ENCODE results near the gene KAZALD1.

KAZALD1 gene

GRCh38 chr10:101047961-101048892 is 13.6 kb upstream of the KAZALD1 start:
- no peak for DNase-seq

DNA sequence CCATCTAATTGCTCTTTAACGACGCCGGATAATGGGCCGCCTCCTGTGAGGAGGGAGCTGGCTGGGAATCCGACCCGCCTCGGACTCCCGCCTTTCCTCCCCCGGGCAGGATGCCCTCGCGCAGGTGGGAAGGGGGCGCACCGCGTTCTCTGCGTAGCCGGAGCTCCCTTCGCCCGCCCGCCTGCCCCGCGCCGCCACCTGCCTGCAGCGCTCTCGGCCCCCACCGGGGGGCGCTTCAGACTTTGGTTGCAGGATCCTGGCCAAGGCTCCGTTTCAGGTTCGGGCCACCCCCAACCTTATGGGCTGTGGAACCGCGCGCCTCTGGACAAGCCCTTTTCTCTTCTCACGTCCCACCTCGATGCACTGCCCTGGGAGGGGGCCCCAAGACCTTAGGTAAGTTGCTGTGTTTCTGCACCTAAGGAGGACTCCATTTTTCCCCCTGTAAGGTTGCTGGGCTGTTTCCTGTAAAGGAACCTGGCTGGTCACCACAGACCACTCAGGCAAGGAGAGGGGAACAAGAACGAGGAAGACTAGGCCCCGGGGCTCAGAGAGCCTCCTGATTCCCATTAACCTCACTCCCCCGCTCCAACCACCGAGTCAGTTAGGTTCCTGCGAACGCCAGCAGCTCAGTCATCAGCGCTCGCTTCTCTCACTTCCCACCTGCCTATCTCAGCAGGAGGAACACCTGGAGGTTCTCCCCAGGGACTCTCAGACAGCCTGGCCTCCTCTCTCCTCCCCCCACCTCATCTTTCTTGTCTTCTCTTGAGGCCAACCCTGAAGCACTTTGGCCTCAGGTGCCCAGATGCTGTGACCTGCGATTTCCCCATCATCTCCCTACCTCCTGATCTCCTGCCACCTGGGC is 11.3 kb upstream of the KAZALD1 start:
- DNase-seq = peak; percentile 55 to 72 (median 67)

DNA sequence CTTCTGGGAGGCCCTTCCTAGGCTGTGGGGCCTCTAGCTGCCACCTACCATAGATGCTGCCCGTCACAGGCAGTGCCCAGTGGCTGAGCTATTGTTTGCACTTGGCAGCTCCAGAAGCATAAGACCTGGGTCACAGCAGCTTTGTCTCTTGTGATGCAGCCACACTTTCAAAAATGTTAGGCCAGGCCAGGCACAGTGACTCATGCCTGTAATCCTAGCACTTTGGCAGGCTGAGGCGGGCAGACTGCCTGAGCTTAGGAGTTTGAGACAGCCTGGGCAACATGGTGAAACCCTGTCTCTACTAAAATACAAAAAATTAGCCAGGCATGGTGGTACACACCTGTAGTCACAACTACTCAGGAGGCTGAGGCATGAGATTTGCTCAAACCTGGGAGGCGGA is 9.5 kb upstream of the KAZALD1 start:
- no peak for DNase-seq

- DNase-seq = no peak
These were observed 8.3 kb upstream of the KAZALD1 start for GRCh38 chr10:101053516-101053915.

- DNase-seq = no peak
These were observed 7.4 kb upstream of the KAZALD1 start for GRCh38 chr10:101054351-101054750.

DNA sequence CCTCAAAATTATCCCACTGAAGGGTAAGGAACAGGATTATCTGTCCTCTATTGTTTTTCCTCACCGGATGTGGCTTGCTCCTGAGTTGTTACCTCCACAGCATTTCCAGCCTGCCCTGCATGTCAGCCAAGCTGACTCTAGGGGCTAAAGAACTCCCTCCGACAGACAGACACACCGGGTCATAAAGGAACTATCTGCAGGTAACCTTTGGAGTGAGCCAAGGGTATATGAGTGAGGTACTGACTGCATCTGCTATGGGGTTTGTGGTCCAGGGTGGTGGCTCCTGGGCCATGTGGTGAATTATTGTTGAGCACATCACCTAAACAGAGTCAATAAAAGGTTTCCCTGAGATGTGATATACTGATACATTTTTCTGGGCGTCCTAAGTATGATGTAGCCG is 6.9 kb upstream of the KAZALD1 start:
- no peak for DNase-seq

- DNase-seq = no peak
These were observed 6.4 kb upstream of the KAZALD1 start for GRCh38 chr10:101055411-101055810.

- DNase-seq = no peak
These were observed 5.2 kb upstream of the KAZALD1 start for GRCh38 chr10:101056365-101057151.

DNA sequence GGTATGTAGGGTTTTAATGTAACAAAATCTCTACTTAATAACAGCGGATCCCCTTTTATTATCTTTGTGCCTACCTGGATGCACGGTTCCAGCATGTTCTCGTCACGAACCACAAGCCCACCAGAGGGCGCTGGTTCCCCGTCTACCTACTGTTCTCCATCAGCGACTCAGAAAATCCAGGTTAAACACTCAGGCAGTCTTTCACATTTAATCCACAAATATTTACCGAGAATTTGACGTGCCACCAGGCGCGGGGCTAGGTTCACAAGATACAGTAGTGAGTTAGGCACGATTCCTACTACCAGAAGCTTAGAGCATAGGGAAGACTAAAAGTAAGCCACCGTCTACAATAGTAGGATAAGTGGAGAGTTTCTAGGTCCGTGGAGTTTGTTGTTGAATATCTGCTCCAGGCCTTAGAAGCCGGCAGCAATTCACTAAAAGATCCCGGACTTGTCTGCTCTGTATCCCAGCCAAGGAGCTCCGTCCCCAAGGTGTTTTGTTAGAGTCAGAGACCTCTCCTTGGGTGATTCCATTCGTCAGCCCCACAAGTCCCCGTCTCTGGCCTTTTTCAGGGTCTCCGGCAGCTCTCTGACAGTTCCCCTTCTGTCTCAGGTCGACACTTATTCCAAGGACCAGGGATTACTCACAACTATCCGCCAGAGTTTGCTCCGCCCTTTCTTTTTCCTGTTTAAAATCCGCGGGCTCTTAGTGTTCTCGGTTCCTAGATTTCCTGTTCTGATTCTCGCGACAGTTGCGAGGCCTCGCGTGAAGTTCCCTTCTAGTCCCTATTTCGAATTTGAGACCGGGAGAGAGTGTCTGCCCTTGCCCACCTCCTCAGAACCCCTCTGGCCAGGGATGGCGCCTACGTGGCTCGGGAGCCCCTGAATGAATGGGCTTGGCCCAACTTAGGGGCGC is 1.5 kb upstream of the KAZALD1 start:
- peak; percentile 69 to 91 (median 80) for DNase-seq

- peak; percentile 78 to 90 (median 86) for DNase-seq
These were observed 702 bp upstream of the KAZALD1 start for GRCh38 chr10:101060951-101061623.

DNA sequence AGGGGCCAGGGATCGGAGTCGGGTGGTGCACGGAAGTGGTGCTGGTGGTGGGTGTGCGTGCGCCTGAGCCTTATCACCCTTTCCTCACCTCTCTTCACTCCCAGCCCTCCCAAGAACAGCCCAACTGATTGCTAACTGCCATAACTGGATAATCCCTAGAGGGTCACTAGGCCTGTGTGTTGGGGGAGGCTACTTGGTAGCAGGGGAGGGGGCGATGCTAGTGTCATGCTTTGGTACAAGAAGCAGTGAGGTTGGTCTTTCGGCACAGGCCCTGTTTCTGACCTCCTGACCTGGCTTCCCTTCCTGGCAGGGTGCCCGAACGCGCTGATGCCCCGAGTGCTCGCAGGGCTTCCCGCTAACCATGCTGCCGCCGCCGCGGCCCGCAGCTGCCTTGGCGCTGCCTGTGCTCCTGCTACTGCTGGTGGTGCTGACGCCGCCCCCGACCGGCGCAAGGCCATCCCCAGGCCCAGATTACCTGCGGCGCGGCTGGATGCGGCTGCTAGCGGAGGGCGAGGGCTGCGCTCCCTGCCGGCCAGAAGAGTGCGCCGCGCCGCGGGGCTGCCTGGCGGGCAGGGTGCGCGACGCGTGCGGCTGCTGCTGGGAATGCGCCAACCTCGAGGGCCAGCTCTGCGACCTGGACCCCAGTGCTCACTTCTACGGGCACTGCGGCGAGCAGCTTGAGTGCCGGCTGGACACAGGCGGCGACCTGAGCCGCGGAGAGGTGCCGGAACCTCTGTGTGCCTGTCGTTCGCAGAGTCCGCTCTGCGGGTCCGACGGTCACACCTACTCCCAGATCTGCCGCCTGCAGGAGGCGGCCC is 652 bp downstream of the KAZALD1 start:
- DNase-seq = peak in 4 of 5 donors; percentile 32 to 72 (median 48)

GRCh38 chr10:101063050-101063525 is 1.3 kb downstream of the KAZALD1 start:
- DNase-seq = no peak

GRCh38 chr10:101063548-101064414 is 2.0 kb downstream of the KAZALD1 start:
- no peak for DNase-seq

GRCh38 chr10:101064415-101065030 is 2.7 kb downstream of the KAZALD1 start:
- DNase-seq = no peak

DNA sequence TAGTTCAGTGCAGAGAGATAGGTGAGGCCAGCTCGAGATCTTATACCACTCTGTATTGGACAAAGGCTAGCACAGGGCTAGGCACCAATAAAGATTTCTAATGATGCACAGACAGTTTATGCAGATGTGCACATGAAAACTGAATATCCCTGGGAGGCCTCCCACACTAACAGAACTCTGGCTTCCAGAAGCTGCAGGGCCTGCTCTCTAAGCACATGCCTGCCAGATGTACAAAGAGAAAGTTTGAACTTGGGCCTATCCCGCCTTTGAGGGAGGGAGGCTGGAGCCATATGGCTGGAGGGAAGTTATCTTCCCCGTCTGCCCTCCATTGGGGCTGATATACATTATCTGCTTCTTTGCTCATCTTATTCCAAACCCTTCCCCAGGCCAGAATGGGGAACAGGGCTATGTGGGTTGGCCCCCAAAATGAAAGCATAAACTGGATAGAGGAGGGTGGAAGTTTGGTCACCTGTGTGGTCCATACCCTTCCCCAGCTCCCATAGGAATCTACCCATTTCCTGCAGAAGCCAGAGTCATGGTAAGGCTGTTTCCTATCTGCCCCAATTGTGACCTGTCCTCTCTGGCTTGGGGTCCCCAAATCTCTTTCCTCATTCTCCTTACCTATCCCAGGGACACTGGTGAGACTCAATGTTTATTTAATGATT is 3.8 kb downstream of the KAZALD1 start:
- no peak for DNase-seq

- DNase-seq = peak in 4 of 5 donors; percentile 35 to 59 (median 41)
These were observed 4.5 kb downstream of the KAZALD1 start for GRCh38 chr10:101066146-101066895.

- no peak for DNase-seq
These were observed 5.1 kb downstream of the KAZALD1 start for GRCh38 chr10:101066896-101067355.
